ENCODE results near the gene CREB5.

The CREB5 gene

GRCh38 chr7:28560767-28561166 is 148.4 kb downstream of the CREB5 start:
- FAIRE-seq (no peak), DNase-seq (ENCODE audit: insufficient read length) (no peak)
- TF ChIP-seq POLR2A (IDR thresholded peaks at IDR 0.05; ENCODE audit: low read depth, low read length) (no peak), POLR2AphosphoS5 (IDR thresholded peaks at IDR 0.05; ENCODE audit: low read depth, low read length) (no peak), TAF1 (IDR thresholded peaks at IDR 0.05; ENCODE audit: borderline replicate concordance, low read depth, low read length) (no peak)

DNA sequence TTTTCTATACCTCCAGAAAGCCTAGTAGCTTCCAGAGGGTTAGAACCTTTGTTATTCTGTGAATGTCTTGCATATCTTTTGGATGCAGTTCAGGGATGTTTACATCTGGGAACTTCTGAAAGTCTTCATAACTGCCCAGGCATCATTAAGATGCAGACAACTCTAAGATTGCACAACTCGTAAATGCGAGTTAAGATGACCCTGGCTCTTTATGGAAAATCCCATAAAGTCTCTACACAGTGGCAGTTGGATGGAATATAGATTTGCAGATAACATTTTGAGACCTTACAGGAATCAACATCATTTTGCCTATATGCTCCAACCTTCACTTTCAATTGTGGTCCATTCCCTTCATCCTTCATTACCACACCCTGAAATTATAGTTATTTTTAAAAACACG is 151.7 kb downstream of the CREB5 start:
- FAIRE-seq (no peak), DNase-seq (ENCODE audit: insufficient read length) (no peak)
- no peak for TF ChIP-seq TAF1 (IDR thresholded peaks at IDR 0.05; ENCODE audit: borderline replicate concordance, low read depth, low read length)
- no peak for TF ChIP-seq POLR2AphosphoS5 (IDR thresholded peaks at IDR 0.05; ENCODE audit: low read depth, low read length)
- TF ChIP-seq POLR2A (IDR thresholded peaks at IDR 0.05; ENCODE audit: low read depth, low read length): no peak

DNA sequence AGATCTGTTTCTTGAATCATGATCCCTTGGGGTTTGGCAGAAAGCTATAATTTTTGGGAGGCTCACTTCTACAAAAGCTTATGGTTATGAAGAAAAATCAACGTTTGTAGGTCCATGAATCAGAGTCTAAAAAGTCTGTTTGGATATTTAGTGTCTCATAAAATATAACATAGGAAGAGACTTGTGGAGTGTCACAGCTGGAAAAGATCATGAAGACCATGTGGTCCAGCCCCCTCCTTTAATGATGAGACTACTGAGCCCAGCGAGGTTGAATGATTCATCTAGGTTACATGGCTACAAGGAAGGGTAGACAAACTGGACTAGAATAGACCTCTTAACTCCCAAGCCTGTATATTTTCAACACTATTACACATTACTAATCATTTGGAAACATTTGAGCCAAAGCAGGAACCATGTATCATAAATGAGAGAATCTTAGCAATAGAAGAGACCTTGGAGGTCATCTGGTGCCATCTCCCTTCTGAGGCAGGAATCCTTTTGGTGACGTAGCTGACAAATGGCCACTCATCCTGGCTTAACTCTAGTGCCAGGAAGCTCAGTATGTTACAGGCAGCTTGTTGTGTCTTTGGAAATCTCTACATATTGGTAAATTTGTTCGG is 152.5 kb downstream of the CREB5 start:
- FAIRE-seq (peak; percentile 42), DNase-seq (ENCODE audit: insufficient read length) (no peak)
- TF ChIP-seq TAF1 (IDR thresholded peaks at IDR 0.05; ENCODE audit: borderline replicate concordance, low read depth, low read length) (no peak), POLR2A (IDR thresholded peaks at IDR 0.05; ENCODE audit: low read depth, low read length) (no peak), POLR2AphosphoS5 (IDR thresholded peaks at IDR 0.05; ENCODE audit: low read depth, low read length) (no peak)

DNA sequence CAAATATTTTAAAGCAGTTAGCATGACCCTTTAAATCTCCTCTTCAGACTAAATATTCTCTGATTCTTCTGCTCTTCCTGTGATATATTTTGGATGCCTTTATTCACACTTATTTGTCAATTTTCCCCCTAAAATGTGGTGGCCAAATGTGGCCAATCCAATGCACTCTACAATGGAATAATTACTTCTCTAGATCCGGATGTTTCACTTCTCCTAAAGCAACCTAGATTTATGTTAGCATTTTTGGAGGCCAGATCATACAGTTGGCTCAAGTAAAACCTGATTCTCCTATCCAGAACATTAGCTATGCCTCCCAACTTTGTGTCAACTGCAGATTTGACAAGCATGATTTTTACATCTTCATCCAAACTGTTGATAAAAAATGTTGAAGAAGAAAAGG is 153.7 kb downstream of the CREB5 start:
- FAIRE-seq (no peak), DNase-seq (ENCODE audit: insufficient read length) (no peak)
- no peak for TF ChIP-seq TAF1 (IDR thresholded peaks at IDR 0.05; ENCODE audit: borderline replicate concordance, low read depth, low read length)
- TF ChIP-seq POLR2AphosphoS5 (IDR thresholded peaks at IDR 0.05; ENCODE audit: low read depth, low read length): no peak
- no peak for TF ChIP-seq POLR2A (IDR thresholded peaks at IDR 0.05; ENCODE audit: low read depth, low read length)

DNA sequence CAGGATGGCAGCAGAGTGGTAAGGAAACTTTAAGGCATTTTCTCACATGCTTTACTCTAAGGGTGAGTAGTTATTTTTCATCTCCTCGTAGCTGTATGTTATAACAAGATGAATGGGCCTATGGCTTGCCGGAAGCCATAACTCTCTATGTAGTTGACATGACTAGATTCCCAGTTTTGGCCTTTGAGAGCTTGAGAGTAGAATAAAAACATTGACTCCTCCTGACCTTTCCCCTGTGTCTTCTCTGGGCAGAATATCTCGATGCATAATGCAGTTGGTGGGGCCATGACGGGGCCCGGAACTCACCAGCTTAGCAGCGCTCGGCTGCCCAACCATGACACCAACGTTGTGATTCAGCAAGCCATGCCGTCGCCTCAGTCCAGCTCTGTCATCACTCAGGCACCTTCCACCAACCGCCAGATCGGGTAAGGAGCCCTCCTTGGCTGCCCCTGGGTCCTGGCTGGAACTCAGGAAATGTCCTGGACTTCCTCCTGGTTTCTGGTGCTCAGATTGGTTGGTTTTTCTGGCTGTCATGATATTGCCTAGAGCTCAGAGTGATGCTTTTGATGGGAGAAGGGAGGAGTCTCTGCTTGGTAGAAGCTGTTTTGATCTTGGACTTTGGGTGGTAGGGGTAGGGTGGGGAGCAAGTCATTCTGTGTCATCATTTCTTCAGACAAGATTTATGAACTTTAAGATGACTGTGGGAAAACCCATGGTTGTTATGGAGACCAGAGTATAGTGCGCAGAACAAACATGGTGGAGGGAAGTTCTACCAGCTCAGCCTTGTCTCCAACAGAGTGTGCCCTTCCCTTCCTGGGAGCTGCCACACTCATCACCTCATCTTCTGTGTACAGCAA is 158.0 kb downstream of the CREB5 start:
- FAIRE-seq: peak; percentile 89
- peak; percentile 73 for TF ChIP-seq POLR2AphosphoS5 (IDR thresholded peaks at IDR 0.05; ENCODE audit: low read depth, low read length)
- 0 out of 2 replicates have a peak, but pooled peaks have one; percentile 43 for TF ChIP-seq TAF1 (IDR thresholded peaks at IDR 0.05; ENCODE audit: borderline replicate concordance, low read depth, low read length)
- TF ChIP-seq POLR2A (IDR thresholded peaks at IDR 0.05; ENCODE audit: low read depth, low read length): peak; percentile 82; the same call in 1 of the 2 replicates
- DNase-seq (ENCODE audit: insufficient read length): peak; percentile 15

GRCh38 chr7:28570970-28571288 is 158.6 kb downstream of the CREB5 start:
- TF ChIP-seq POLR2AphosphoS5 (IDR thresholded peaks at IDR 0.05; ENCODE audit: low read depth, low read length) (no peak), POLR2A (IDR thresholded peaks at IDR 0.05; ENCODE audit: low read depth, low read length) (no peak), TAF1 (IDR thresholded peaks at IDR 0.05; ENCODE audit: borderline replicate concordance, low read depth, low read length) (no peak)
- DNase-seq (ENCODE audit: insufficient read length): no peak
- FAIRE-seq: no peak

GRCh38 chr7:28571405-28571804 is 159.1 kb downstream of the CREB5 start:
- TF ChIP-seq POLR2A (IDR thresholded peaks at IDR 0.05; ENCODE audit: low read depth, low read length) (no peak), POLR2AphosphoS5 (IDR thresholded peaks at IDR 0.05; ENCODE audit: low read depth, low read length) (no peak), TAF1 (IDR thresholded peaks at IDR 0.05; ENCODE audit: borderline replicate concordance, low read depth, low read length) (no peak)
- no peak for DNase-seq (ENCODE audit: insufficient read length)
- FAIRE-seq: peak; percentile 70

DNA sequence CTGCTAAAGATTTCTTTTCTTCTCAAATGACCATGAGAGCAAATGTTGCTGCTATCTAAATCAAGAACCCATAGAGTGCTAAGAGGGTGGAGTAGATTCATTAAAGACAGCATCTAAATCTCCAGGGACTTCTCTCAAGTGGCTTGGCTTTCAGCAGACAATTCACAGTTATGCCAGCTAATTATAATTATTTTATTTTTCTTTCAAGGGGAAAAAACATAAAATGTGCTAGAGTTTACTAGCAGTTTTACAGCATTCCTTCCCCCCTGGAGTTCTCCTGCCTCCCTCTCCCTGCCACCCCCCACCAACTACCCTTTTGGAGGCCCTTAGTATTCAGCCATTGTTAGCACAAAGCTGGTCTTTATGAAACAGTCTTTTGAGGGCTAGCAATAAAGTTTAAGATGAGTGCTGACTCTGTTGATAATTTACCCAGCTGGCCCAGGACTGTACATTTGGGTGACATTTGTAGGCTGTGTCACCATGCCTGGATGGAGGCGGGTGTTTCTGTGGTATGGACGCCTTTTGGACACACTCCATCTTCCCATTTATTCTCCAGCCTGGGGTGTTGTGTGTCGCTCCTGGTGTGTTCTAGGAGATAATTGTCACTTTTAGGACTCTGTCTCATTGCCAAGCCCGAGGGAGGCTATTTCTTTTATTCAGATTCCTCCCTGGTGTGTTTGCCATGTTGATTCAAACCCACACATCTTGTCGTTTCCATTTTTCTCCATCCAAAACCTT is 160.2 kb downstream of the CREB5 start:
- peak; percentile 68 for FAIRE-seq

DNA sequence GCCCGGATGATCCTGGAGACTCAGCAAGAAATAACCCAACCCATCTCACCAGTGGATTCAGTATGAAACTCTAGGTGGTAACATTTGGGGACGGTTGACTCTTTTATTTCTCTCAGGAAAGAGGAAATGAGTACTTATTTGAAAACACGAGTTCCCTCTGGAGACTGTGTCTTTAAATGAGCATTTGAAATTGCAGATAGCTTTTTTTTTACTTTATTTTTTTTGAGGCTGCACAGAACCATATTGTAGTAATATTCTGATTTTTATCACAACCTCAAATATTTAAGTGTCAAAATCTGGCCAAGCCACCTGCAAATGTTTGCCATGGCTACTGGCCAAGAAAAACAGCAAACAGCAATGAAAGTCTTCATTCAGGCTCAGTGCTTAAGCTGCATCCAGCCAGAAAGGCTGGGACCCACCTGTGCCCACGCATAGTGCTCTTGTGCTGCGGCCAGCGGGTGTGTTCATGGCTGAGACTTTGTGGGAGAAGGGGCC is 160.8 kb downstream of the CREB5 start:
- DNase-seq (ENCODE audit: insufficient read length) (no peak), FAIRE-seq (no peak)
- TF ChIP-seq POLR2AphosphoS5 (IDR thresholded peaks at IDR 0.05; ENCODE audit: low read depth, low read length): no peak
- peak; percentile 7; the same call in 1 of the 2 replicates for TF ChIP-seq POLR2A (IDR thresholded peaks at IDR 0.05; ENCODE audit: low read depth, low read length)
- 0 out of 2 replicates have a peak, but pooled peaks have one; percentile 23 for TF ChIP-seq TAF1 (IDR thresholded peaks at IDR 0.05; ENCODE audit: borderline replicate concordance, low read depth, low read length)

More for the DNA sequence above, 160.2 kb downstream of the CREB5 start:
- peak; percentile 6; the same call in 1 of the 2 replicates for TF ChIP-seq POLR2A (IDR thresholded peaks at IDR 0.05; ENCODE audit: low read depth, low read length)
- no peak for TF ChIP-seq TAF1 (IDR thresholded peaks at IDR 0.05; ENCODE audit: borderline replicate concordance, low read depth, low read length)
- no peak for DNase-seq (ENCODE audit: insufficient read length)

DNA sequence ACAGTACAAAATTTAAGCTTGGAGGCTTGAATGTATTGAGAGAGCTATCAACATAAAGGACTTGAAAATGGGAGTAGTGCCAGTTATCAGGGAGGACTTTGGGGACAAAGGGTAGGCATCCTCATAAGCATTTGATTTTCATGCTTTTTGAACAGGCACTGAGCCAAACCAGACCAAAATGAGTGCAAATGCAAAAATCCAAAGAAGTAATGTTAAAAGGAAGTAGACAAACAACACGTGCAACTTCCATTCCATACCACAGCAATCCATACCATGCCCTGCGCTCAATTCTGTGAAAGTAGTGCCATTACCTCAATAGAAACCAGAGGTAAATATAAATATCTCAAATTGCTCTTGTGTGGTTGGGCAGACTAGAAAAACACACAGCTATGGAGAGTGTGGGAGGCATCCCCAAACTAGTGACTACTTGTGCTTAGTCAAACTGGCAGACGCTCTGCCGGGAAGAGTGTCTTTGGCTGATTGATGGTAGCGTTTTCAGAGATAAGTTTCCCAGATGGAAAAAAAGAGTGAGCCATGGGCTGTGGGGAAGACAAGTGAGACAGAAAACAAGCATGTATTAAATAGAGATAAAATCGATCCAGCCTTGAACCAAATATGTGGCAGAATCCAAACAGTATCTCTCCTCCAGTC is 161.5 kb downstream of the CREB5 start:
- FAIRE-seq (peak; percentile 57), DNase-seq (ENCODE audit: insufficient read length) (no peak)
- TF ChIP-seq POLR2A (IDR thresholded peaks at IDR 0.05; ENCODE audit: low read depth, low read length): peak; percentile 12; the same call in 1 of the 2 replicates
- no peak for TF ChIP-seq TAF1 (IDR thresholded peaks at IDR 0.05; ENCODE audit: borderline replicate concordance, low read depth, low read length)

GRCh38 chr7:28575241-28575643 is 162.9 kb downstream of the CREB5 start:
- no peak for TF ChIP-seq POLR2A (IDR thresholded peaks at IDR 0.05; ENCODE audit: low read depth, low read length)
- TF ChIP-seq TAF1 (IDR thresholded peaks at IDR 0.05; ENCODE audit: borderline replicate concordance, low read depth, low read length): no peak
- TF ChIP-seq POLR2AphosphoS5 (IDR thresholded peaks at IDR 0.05; ENCODE audit: low read depth, low read length): no peak
- FAIRE-seq (no peak), DNase-seq (ENCODE audit: insufficient read length) (no peak)

All from GM12892 (cell line).